HepG2 (cell line): ENCODE results near the gene CNTROB. TPM values are rescaled to one million over a fixed set of nuclear protein-coding genes. Genes with fewer than 3 reads are reported as not detected.

Source experiments
- ATAC-seq: fragments of 200-7000 bp; cut with Tn5 transposase; 3 replicates; pipeline ENCODE4 v1.9.1; 2020; ENCODE audit warnings: mild to moderate bottlenecking, moderate library complexity
- BruUV-seq: library from RNA; stranded (reverse); fragments of 400-500 nt; replicated peaks from 2 replicates; lab custom pipeline; 2021; lab: Mats Ljungman, UMichigan
- CTCF ChIA-PET: fragments of 300-600 bp; formaldehyde crosslinking; extraction: SDS; loops from one replicate; lab custom pipeline; 2021; ENCODE audit warnings: low total read pairs, inconsistent platforms, low intra/inter-chr PET ratio; lab: Yijun Ruan, JAX
- POLR2A ChIA-PET: fragments of 350-600 bp; sonication (Branson Sonifier 250); formaldehyde crosslinking; loops from one replicate; lab custom pipeline; 2020; ENCODE audit warnings: antibody characterized with exemption, inconsistent platforms; lab: Yijun Ruan, JAX
- DNase-seq: peaks from one replicate; pipeline ENCODE4 v3.0.0-alpha.2; 2015; ENCODE audit warnings: low spot score
- FAIRE-seq: peaks from 3 replicates; lab custom pipeline; 2011; peaks lifted over from hg19 to GRCh38; lab: Jason Lieb, UNC
- H2AFZ ChIP-seq: one replicate; pipeline ENCODE4 v1.6.1; 2011; ENCODE audit warnings: low read length, inconsistent platforms
- H3K27ac ChIP-seq: fragments of 300-600 bp; 3 replicates; pipeline ENCODE4 v1.8.0; 2011; ENCODE audit warnings: mixed run types, mild to moderate bottlenecking, mixed read lengths, low read length, inconsistent platforms; ENCODE audit not compliant: insufficient read depth; ENCODE audit errors: extremely low read length
- H3K27me3 ChIP-seq, 2 experiments: fragments of 200-600 bp in 1 of 2; 2 replicates in 1 of 2; 3 replicates in 1 of 2; pipeline versions ENCODE4 v1.6.0 to v1.8.0; 2011; ENCODE audit warnings: low read length in 2 of 2, mild to moderate bottlenecking in 2 of 2, moderate library complexity in 2 of 2, inconsistent platforms in 1 of 2; ENCODE audit not compliant: insufficient read depth in 2 of 2, control insufficient read depth in 1 of 2
- H3K36me3 ChIP-seq, 2 experiments: fragments of 200-600 bp in 1 of 2; replicated peaks in 1 of 2; 2 replicates in 1 of 2; 3 replicates in 1 of 2; pipeline versions ENCODE4 v1.5.1 to v1.8.0; 2011; ENCODE audit warnings: low read length in 2 of 2, inconsistent platforms in 1 of 2; ENCODE audit not compliant: insufficient read depth in 2 of 2, control insufficient read depth in 1 of 2
- H3K4me1 ChIP-seq: 2 replicates; pipeline ENCODE4 v1.5.1; 2012; ENCODE audit warnings: low read length, inconsistent platforms; ENCODE audit not compliant: insufficient read depth
- H3K4me2 ChIP-seq: 2 replicates; pipeline ENCODE4 v1.6.0; 2011; ENCODE audit warnings: low read depth, low read length, inconsistent platforms
- H3K4me3 ChIP-seq, 3 experiments: fragments of 200-600 bp in 1 of 3; sonication (generic), shearing (Covaris generic) in 1 of 3; replicated peaks in 1 of 3; 2 replicates each; pipeline ENCODE4 v1.5.1; 2011 to 2016; ENCODE audit warnings: low read length in 3 of 3, inconsistent platforms in 2 of 3, low read depth in 2 of 3, mild to moderate bottlenecking in 2 of 3, control low read depth in 1 of 3, mixed read lengths in 1 of 3; ENCODE audit not compliant: insufficient read depth in 1 of 3
- H3K79me2 ChIP-seq: one replicate; pipeline ENCODE4 v1.6.1; 2011; ENCODE audit warnings: low read length, inconsistent platforms; ENCODE audit not compliant: insufficient read depth
- H3K9ac ChIP-seq: 2 replicates; pipeline ENCODE4 v1.6.0; 2011; ENCODE audit warnings: mild to moderate bottlenecking, low read depth, low read length, inconsistent platforms; ENCODE audit not compliant: insufficient read depth
- H3K9me3 ChIP-seq: 2 replicates; pipeline ENCODE4 v1.5.1; 2012; ENCODE audit warnings: mild to moderate bottlenecking, low read length
- H4K20me1 ChIP-seq: 2 replicates; pipeline ENCODE4 v1.6.0; 2011; ENCODE audit warnings: inconsistent platforms, mild to moderate bottlenecking, low read length, moderate library complexity; ENCODE audit not compliant: insufficient read depth
- ZFP82 ChIP-seq: sonication (generic); formaldehyde crosslinking; IDR thresholded peaks from 2 replicates; pipeline ENCODE4 v1.5.1; 2020; ENCODE audit warnings: mild to moderate bottlenecking, missing genetic modification reagents, borderline replicate concordance
- ZNF496 ChIP-seq: sonication (generic); formaldehyde crosslinking; IDR thresholded peaks from 2 replicates; pipeline ENCODE4 v1.8.1; 2023; ENCODE audit warnings: mild to moderate bottlenecking, moderate library complexity, missing genetic modification reagents; ENCODE audit not compliant: insufficient replicate concordance
- ZNF547 ChIP-seq: sonication (generic); formaldehyde crosslinking; IDR thresholded peaks from 2 replicates; pipeline ENCODE4 v1.5.1; 2020; ENCODE audit warnings: mild to moderate bottlenecking, missing genetic modification reagents
- WGBS: methylation state at CpG from one replicate; pipeline ENCODE4 v1.1.6; 2017; ENCODE audit warnings: low lambda C conversion rate; 5-methylcytosine and 5-hydroxymethylcytosine counted together
- in situ Hi-C: cut with HindIII; loops from 2 replicates; pipeline ENCODE4 v1.10.0; 2017; ENCODE audit warnings: low pct_unique_long_range_greater_than_20kb; ENCODE audit not compliant: extremely low pct_ligation_motif_present
- intact Hi-C: fragments of 100-400 bp; cut with micrococcal nuclease; formaldehyde crosslinking; loops from one replicate; pipeline ENCODE4 v1.10.0; 2022; ENCODE audit not compliant: unreplicated experiment
- polyA plus RNA-seq, 8 experiments: library from polyadenylated mRNA; depleted of rRNA in 3 of 8; stranded (reverse) in 7 of 8; unstranded in 1 of 8; fragments of >200 nt; fragmentation: Illumina TruSeq in 4 of 8; extraction: Trizol in 4 of 8; gene quantifications; 2 replicates each; pipeline versions ENCODE4 v1.2.1 to v1.2.3, GENCODE V29; 2011 to 2016; ENCODE audit warnings: low read depth in 4 of 8, missing spikeins in 1 of 8, mixed read lengths in 1 of 8; ENCODE audit not compliant: insufficient read depth in 1 of 8
- total RNA-seq, 5 experiments: library from RNA; depleted of rRNA; stranded (reverse); fragments of >200 nt; fragmentation: Illumina TruSeq; extraction: Trizol; gene quantifications; 2 replicates each; pipeline ENCODE4 v1.2.3, GENCODE V29; 2016; ENCODE audit warnings: low read depth in 1 of 5
- TF ChIP-seq, protein P1 (sequence below): sonication (generic); formaldehyde crosslinking; IDR thresholded peaks from 2 replicates; pipeline ENCODE4 v1.4.0; 2020; ENCODE audit warnings: missing genetic modification reagents, mild to moderate bottlenecking, borderline replicate concordance
- TF ChIP-seq, protein P2 (sequence below): sonication (generic); formaldehyde crosslinking; IDR thresholded peaks from 2 replicates; pipeline ENCODE4 v1.8.0; 2022; ENCODE audit warnings: low read depth, missing genetic modification reagents
- TF ChIP-seq, protein P3 (sequence below): sonication (generic); formaldehyde crosslinking; IDR thresholded peaks from 2 replicates; pipeline ENCODE4 v1.4.0; 2020; ENCODE audit warnings: missing genetic modification reagents

CNTROB gene
- total and polyA plus RNA-seq, 2 of the 13 experiments (the other 11 are each of a cell fraction or from before 2014, with no cell fraction given), result 21.2 to 24.1 TPM

DNA sequence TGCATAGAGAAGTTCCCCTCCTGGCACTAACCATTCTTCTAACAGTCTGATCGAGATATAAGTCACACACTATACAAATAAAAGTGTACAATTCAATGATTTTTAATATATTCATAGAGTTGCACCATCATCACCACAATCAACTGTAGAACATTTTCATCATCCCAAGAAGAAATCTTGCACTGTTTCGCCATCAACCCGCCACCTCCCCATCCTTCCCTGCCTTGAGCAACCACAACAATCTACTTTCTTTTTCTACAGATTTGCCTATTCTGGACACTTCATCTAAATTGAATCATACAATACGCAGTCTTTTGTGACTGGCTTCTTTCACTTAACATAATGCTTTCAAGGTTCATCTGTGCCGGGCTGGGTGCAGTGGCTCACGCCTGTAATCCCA is 37.4 kb downstream of the CNTROB start:
- no peak for DNase-seq
- ATAC-seq, result no peak
- no peak for TF ChIP-seq ZNF496 (CRISPR knock-in tag)
- no peak for TF ChIP-seq ZNF547
- TF ChIP-seq, protein P1, sequence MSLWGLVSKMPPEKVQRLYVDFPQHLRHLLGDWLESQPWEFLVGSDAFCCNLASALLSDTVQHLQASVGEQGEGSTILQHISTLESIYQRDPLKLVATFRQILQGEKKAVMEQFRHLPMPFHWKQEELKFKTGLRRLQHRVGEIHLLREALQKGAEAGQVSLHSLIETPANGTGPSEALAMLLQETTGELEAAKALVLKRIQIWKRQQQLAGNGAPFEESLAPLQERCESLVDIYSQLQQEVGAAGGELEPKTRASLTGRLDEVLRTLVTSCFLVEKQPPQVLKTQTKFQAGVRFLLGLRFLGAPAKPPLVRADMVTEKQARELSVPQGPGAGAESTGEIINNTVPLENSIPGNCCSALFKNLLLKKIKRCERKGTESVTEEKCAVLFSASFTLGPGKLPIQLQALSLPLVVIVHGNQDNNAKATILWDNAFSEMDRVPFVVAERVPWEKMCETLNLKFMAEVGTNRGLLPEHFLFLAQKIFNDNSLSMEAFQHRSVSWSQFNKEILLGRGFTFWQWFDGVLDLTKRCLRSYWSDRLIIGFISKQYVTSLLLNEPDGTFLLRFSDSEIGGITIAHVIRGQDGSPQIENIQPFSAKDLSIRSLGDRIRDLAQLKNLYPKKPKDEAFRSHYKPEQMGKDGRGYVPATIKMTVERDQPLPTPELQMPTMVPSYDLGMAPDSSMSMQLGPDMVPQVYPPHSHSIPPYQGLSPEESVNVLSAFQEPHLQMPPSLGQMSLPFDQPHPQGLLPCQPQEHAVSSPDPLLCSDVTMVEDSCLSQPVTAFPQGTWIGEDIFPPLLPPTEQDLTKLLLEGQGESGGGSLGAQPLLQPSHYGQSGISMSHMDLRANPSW (CRISPR knock-in tag), result no peak
- TF ChIP-seq ZFP82 (CRISPR knock-in tag), result no peak
- TF ChIP-seq, protein P2, sequence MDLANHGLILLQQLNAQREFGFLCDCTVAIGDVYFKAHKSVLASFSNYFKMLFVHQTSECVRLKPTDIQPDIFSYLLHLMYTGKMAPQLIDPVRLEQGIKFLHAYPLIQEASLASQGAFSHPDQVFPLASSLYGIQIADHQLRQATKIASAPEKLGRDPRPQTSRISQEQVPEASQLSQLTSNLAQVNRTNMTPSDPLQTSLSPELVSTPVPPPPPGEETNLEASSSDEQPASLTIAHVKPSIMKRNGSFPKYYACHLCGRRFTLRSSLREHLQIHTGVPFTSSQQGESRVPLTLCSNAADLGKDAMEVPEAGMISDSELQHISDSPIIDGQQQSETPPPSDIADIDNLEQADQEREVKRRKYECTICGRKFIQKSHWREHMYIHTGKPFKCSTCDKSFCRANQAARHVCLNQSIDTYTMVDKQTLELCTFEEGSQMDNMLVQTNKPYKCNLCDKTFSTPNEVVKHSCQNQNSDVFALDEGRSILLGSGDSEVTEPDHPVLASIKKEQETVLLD (CRISPR knock-in tag), result no peak
- TF ChIP-seq, protein P3, sequence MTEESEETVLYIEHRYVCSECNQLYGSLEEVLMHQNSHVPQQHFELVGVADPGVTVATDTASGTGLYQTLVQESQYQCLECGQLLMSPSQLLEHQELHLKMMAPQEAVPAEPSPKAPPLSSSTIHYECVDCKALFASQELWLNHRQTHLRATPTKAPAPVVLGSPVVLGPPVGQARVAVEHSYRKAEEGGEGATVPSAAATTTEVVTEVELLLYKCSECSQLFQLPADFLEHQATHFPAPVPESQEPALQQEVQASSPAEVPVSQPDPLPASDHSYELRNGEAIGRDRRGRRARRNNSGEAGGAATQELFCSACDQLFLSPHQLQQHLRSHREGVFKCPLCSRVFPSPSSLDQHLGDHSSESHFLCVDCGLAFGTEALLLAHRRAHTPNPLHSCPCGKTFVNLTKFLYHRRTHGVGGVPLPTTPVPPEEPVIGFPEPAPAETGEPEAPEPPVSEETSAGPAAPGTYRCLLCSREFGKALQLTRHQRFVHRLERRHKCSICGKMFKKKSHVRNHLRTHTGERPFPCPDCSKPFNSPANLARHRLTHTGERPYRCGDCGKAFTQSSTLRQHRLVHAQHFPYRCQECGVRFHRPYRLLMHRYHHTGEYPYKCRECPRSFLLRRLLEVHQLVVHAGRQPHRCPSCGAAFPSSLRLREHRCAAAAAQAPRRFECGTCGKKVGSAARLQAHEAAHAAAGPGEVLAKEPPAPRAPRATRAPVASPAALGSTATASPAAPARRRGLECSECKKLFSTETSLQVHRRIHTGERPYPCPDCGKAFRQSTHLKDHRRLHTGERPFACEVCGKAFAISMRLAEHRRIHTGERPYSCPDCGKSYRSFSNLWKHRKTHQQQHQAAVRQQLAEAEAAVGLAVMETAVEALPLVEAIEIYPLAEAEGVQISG (CRISPR knock-in tag), result no peak
- no peak for FAIRE-seq
- no peaks in the 10 kb centered on the region for H3K4me1 ChIP-seq
- peaks cover 9% of the 10 kb centered on the region for H3K9me3 ChIP-seq
- no peaks in the 10 kb centered on the region for H4K20me1 ChIP-seq
- WGBS, result 43% methylated on average over 6 of the region's 6 CpGs
- no peak overlapping the region for H3K4me3 ChIP-seq
- in situ Hi-C loops, result no loop called here
- intact Hi-C loops, result no loop called here
- no TSS peak for BruUV-seq
- H3K79me2 ChIP-seq, result no peaks in the 10 kb centered on the region
- no peak overlapping the region for H2AFZ ChIP-seq
- CTCF ChIA-PET, result no interaction called here
- H3K27me3 ChIP-seq, result peaks cover 0 to 10% of the 10 kb centered on the region in 2 experiments; a peak in 2 of 5 replicates
- H3K36me3 ChIP-seq, result no peaks in the 10 kb centered on the region
- H3K9ac ChIP-seq, result no peak overlapping the region
- H3K4me2 ChIP-seq, result no peak overlapping the region
- H3K27ac ChIP-seq, result no peak overlapping the region
- POLR2A ChIA-PET, result no interaction called here
